Measurements from ENCODE around the gene AK5.

Gene AK5

GRCh38 chr1:77355010-77355409 is 73.2 kb downstream of the AK5 start:
- no peak overlapping the region for H3K4me3 ChIP-seq (ENCODE audit: low read depth, low read length)
- DNase-seq (ENCODE audit: low read depth): no peak
- TF ChIP-seq CTCF (IDR thresholded peaks at IDR 0.05; ENCODE audit: insufficient read depth, low read depth, low read length, missing control alignments): no peak

DNA sequence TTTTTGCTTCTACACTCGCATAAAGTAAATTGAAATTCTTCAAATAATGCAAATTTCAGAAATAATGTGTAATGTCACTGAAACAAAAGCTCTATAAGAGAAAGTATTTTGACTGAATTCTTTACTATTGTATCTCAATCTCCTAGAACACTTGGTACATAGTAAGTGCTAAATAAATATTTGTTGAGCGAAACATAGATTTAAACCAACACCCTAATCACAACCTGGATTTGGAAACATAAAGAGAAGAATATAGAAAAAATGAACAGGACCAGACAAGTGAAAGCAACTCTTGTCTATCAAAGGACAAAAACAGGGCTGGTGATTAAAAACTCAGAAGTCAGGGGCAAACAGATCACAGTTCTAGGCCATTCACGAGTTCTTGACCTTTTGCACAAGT is 74.3 kb downstream of the AK5 start:
- TF ChIP-seq CTCF (IDR thresholded peaks at IDR 0.05; ENCODE audit: insufficient read depth, low read depth, low read length, missing control alignments): no peak
- no peak overlapping the region for H3K4me3 ChIP-seq (ENCODE audit: low read depth, low read length)
- no peak for DNase-seq (ENCODE audit: low read depth)

DNA sequence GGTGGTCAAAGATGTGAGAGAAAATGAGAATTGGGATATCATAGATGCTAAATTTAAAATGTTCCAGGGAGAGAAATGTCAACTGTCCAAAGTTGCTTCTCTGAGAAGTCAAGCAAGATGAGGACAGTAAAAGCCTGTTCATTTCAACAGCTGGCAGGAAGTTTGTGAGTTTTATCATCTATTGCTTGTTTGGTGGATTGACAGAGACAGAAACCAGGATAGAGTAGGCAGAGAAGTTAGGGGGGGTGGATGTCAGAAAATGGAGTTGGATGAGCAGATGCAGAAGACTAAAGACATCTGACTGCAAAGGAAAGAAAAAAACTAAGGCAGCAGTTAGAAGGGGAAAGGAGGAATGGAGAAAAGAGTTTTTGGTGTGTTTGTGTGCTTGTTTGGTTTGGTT is 78.4 kb downstream of the AK5 start:
- DNase-seq (ENCODE audit: low read depth): no peak
- H3K4me3 ChIP-seq (ENCODE audit: low read depth, low read length): no peak overlapping the region
- TF ChIP-seq CTCF (IDR thresholded peaks at IDR 0.05; ENCODE audit: insufficient read depth, low read depth, low read length, missing control alignments): no peak

DNA sequence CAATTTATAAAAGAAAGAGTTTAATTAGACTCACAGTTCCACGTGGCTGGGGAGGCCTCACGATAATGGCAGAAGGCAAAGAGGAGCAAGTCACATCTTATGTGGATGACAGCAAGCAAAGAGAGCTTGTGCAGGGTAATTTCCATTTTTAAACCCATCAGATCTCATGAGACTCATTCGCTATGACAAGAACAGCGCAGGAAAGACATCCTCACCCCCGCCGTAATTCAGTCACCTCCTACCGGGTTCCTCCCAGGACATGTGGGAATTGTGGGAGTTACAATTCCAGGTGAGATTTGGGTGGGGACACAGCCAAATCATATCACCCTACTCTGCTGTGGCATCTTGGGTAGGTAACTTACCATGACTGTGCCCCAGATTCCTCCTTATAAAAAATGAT is 79.8 kb downstream of the AK5 start:
- DNase-seq (ENCODE audit: low read depth): no peak
- no peak for TF ChIP-seq CTCF (IDR thresholded peaks at IDR 0.05; ENCODE audit: insufficient read depth, low read depth, low read length, missing control alignments)
- H3K4me3 ChIP-seq (ENCODE audit: low read depth, low read length): no peak overlapping the region

DNA sequence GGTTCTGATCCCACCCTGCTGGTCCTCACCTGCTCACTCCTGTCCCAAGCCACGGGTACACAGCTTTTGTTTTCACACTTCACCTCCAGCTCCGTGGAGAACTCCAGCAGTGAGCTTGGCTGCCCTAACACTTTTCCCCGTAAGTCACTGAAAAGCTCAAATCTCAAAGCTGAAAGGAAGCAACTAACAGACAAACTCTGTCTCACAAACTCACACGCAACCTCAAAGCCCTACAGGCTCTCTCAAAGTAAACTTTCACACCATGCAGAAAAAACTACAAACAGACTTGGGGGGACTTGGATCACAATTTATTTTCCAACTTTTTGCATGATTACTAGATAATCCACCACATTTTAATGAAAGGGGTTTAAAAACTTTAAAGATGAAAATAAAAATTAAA is 88.3 kb downstream of the AK5 start:
- H3K4me3 ChIP-seq (ENCODE audit: low read depth, low read length): no peak overlapping the region
- DNase-seq (ENCODE audit: low read depth): no peak
- no peak for TF ChIP-seq CTCF (IDR thresholded peaks at IDR 0.05; ENCODE audit: insufficient read depth, low read depth, low read length, missing control alignments)

DNA sequence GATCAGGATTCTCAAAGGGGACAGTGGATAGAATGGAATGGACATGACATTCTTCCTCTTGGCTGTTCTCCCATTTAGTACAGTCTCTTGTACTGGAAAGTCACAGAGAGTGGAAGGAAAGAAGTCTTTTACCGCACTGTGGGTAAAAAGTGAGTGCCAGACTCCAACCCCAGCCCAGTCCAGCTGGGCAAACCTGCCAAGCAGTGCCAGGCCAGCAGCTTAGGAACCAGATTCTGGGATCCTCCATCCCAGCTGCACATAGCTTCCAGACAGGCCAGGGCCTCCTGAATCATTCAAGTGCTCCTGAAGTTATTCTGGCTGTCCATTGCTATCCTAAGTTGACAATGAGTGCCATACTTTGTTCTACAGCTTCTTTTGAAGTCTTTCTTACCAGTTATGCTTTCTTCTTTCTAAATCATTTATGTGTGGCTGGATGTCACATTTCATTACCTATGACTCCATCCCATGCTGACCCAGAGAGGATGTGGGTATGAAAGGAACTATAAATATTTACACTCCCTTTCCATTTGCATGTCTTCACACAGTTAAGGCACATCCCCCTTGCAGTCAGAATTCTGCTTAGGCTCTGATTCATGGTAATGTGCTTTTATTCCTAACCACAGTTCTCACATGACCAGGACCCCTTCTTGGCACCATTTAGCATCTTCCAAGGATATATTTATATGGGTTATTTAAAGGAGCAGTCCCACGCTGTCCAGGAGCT is 88.9 kb downstream of the AK5 start:
- TF ChIP-seq CTCF (IDR thresholded peaks at IDR 0.05; ENCODE audit: insufficient read depth, low read depth, low read length, missing control alignments): no peak
- no peak overlapping the region for H3K4me3 ChIP-seq (ENCODE audit: low read depth, low read length)
- DNase-seq (ENCODE audit: low read depth): no peak

DNA sequence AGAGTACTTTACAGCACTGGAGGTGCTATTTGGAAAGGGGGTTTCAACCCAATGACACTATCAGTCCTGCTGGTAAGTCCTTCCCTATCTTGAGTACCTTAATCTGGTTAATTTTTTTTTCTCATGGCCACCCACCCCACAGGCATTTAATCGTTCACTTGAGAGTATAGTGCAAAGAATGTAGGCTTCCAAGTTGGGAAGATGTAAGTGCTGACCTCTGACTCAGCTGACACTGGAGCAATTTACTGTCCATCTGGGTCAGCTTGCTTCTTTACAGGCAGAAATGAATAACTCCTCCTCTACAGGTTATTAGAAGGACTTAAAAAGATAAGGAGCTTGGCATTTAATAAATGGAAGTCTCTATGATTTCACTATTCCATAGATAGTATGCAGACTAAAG is 89.6 kb downstream of the AK5 start:
- DNase-seq (ENCODE audit: low read depth): no peak
- TF ChIP-seq CTCF (IDR thresholded peaks at IDR 0.05; ENCODE audit: insufficient read depth, low read depth, low read length, missing control alignments): no peak

More for the DNA sequence above, 89.6 kb downstream of the AK5 start:
- no peak overlapping the region for H3K4me3 ChIP-seq (ENCODE audit: low read depth, low read length)

Data from GM12865 (cell line).